ENCODE results near the gene ANKRD52. TPM values are rescaled to one million over a fixed set of nuclear protein-coding genes. Genes with fewer than 3 reads are reported as not detected.

Gene ANKRD52
- total and polyA plus RNA-seq, 9 of the 15 experiments (the other 6 are each of a cell fraction or from before 2014, with no cell fraction given) = 0.52 to 46.8 (median 7.9) TPM

DNA sequence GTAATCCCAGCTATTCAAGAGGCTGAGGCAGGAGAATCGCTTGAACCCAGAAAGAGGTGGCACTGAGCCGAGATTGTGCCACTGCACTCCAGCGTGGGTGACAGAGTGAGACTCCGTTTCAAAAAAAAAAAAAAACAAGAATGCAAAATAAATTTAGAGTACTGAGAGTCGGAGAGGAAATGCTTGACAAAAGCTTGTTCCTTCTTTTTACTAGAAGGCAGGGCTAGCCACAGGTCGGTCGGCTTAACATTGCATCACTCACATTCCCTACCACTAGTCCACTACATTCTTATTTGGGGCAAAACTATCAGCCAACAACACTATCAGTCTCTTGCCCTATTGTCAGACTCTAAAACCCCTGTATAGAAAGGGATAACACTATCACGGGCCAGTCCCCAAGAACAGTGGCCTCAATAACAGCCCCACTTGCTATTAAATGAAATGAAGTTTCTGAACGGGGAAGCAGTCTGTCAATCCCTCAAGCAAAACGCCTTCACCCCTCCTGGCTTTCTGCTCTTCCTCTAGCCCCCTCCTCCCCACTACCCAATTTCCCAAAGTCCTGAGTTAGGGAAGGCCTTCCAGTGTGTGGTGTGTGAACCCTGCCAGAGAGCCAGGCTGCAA lies 37.5 kb downstream of the ANKRD52 start (continued):
- TF ChIP-seq CEBPG (CRISPR knock-in tag; IDR thresholded peaks at IDR 0.05) (peak; percentile 89), CEBPG (tag; conservative IDR thresholded peaks at IDR 0.05 in 1 of 2, IDR thresholded peaks at IDR 0.05 in 1 of 2) (peak; percentile 87), STAT5A (IDR thresholded peaks at IDR 0.05; ENCODE audit: borderline replicate concordance, low read length) (no peak), CEBPB (tag; IDR thresholded peaks at IDR 0.05) (peak; percentile 87), ZNF780A (CRISPR knock-in tag; IDR thresholded peaks at IDR 0.05) (no peak)
- TF ChIP-seq, protein P1, sequence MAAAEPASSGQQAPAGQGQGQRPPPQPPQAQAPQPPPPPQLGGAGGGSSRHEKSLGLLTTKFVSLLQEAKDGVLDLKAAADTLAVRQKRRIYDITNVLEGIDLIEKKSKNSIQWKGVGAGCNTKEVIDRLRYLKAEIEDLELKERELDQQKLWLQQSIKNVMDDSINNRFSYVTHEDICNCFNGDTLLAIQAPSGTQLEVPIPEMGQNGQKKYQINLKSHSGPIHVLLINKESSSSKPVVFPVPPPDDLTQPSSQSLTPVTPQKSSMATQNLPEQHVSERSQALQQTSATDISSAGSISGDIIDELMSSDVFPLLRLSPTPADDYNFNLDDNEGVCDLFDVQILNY (CRISPR knock-in tag; IDR thresholded peaks at IDR 0.05) = 0 out of 2 replicates have a peak, but pooled peaks have one; percentile 51

DNA sequence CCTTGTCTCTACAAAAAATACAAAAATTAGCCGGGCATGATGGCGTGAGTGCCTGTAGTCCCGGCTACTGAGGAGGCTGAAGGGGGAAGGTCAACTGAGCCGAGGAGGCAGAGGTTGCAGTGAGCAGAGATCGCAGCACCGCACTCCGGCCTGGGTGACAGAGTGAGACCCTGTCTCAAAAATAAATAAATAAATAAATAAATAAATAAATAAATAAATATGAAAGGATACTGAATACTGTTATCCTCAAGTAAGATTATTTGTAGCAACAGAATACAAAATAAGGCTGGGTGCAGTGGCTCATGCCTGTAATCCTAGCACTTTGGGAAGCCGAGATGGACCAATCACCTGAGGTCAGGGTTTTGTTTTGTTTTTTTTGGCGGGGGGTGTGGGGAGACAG lies 38.3 kb downstream of the ANKRD52 start:
- no peak overlapping the region for H3K4me3 ChIP-seq
- H3K27ac ChIP-seq (ENCODE audit: extremely low read depth, low read depth, low read length) = no peak overlapping the region
- H3K9me1 ChIP-seq (ENCODE audit: control insufficient read depth, insufficient read depth, low read length) = no peaks in the 10 kb centered on the region
- no TSS peak for BruUV-seq (replicated peaks)
- 90% methylated on average over 9 of the region's 9 CpGs for WGBS (ENCODE audit: insufficient coverage, low coverage, missing lambda C conversion rate)
- ChIA-PET POLR2A (interaction anchor here (0.6 to 3.4 kb wide), 3 partner anchors 13 to 168 kb away, joined by 3 to 68 read pairs (median 22); partner anchors contain the start of gene SMARCC2), CTCF (ENCODE audit: low intra/inter-chr PET ratio) (interaction anchor here (0.6 kb wide), 1 partner anchor 37 kb away, joined by 3 read pairs; no protein-coding TSS in a partner anchor)
- peaks cover 17% of the 10 kb centered on the region; the same call in 2 of the 3 replicates for H3K36me3 ChIP-seq (ENCODE audit: control insufficient read depth, insufficient read depth, low read length)
- H3K79me2 ChIP-seq (ENCODE audit: control insufficient read depth, insufficient read depth, low read length) = peaks cover 39% of the 10 kb centered on the region
- in situ Hi-C loops (cut with MboI) = no loop called here
- H2AFZ ChIP-seq (ENCODE audit: low read depth, low read length) = no peak overlapping the region
- no peak overlapping the region for H3K4me2 ChIP-seq (ENCODE audit: insufficient read depth, low read length)
- H4K20me1 ChIP-seq (replicated peaks; ENCODE audit: control insufficient read depth, insufficient read depth, low read length) = no peaks in the 10 kb centered on the region
- peaks cover 15 to 31% of the 10 kb centered on the region in 2 experiments; a peak in 4 of 5 replicates for H3K4me1 ChIP-seq (replicated peaks in 1 of 2; ENCODE audit: control insufficient read depth in 2 of 2, insufficient read depth in 2 of 2, low read length in 2 of 2)
- intact Hi-C loops (cut with micrococcal nuclease) = loop anchor here (10.0 kb wide), 1 partner anchor 175 kb away; the partner anchor contains the start of gene RPS26
- DNase-seq (ENCODE audit: extremely low read depth in 1 of 4, low spot score in 3 of 4) = no peak
- H3K9ac ChIP-seq (ENCODE audit: insufficient read depth in 1 of 2, low read depth in 2 of 2, low read length in 2 of 2) = no peak overlapping the region
- no peaks in the 10 kb centered on the region for H3K27me3 ChIP-seq (ENCODE audit: control insufficient read depth in 2 of 2, insufficient read depth in 2 of 2, low read length in 2 of 2)
- no peak for FAIRE-seq
- H3K9me3 ChIP-seq (replicated peaks; ENCODE audit: control insufficient read depth, insufficient read depth, low read depth, low read length) = no peaks in the 10 kb centered on the region
- no peak for ATAC-seq
- TF ChIP-seq NFIC (IDR thresholded peaks at IDR 0.05) = no peak
- TF ChIP-seq, protein P2, sequence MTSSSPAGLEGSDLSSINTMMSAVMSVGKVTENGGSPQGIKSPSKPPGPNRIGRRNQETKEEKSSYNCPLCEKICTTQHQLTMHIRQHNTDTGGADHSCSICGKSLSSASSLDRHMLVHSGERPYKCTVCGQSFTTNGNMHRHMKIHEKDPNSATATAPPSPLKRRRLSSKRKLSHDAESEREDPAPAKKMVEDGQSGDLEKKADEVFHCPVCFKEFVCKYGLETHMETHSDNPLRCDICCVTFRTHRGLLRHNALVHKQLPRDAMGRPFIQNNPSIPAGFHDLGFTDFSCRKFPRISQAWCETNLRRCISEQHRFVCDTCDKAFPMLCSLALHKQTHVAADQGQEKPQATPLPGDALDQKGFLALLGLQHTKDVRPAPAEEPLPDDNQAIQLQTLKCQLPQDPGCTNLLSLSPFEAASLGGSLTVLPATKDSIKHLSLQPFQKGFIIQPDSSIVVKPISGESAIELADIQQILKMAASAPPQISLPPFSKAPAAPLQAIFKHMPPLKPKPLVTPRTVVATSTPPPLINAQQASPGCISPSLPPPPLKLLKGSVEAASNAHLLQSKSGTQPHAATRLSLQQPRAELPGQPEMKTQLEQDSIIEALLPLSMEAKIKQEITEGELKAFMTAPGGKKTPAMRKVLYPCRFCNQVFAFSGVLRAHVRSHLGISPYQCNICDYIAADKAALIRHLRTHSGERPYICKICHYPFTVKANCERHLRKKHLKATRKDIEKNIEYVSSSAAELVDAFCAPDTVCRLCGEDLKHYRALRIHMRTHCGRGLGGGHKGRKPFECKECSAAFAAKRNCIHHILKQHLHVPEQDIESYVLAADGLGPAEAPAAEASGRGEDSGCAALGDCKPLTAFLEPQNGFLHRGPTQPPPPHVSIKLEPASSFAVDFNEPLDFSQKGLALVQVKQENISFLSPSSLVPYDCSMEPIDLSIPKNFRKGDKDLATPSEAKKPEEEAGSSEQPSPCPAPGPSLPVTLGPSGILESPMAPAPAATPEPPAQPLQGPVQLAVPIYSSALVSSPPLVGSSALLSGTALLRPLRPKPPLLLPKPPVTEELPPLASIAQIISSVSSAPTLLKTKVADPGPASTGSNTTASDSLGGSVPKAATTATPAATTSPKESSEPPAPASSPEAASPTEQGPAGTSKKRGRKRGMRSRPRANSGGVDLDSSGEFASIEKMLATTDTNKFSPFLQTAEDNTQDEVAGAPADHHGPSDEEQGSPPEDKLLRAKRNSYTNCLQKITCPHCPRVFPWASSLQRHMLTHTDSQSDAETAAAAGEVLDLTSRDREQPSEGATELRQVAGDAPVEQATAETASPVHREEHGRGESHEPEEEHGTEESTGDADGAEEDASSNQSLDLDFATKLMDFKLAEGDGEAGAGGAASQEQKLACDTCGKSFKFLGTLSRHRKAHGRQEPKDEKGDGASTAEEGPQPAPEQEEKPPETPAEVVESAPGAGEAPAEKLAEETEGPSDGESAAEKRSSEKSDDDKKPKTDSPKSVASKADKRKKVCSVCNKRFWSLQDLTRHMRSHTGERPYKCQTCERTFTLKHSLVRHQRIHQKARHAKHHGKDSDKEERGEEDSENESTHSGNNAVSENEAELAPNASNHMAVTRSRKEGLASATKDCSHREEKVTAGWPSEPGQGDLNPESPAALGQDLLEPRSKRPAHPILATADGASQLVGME (CRISPR knock-in tag; IDR thresholded peaks at IDR 0.05) = no peak
- TF ChIP-seq KDM1A (IDR thresholded peaks at IDR 0.05) = no peak
- TF ChIP-seq, protein P3, sequence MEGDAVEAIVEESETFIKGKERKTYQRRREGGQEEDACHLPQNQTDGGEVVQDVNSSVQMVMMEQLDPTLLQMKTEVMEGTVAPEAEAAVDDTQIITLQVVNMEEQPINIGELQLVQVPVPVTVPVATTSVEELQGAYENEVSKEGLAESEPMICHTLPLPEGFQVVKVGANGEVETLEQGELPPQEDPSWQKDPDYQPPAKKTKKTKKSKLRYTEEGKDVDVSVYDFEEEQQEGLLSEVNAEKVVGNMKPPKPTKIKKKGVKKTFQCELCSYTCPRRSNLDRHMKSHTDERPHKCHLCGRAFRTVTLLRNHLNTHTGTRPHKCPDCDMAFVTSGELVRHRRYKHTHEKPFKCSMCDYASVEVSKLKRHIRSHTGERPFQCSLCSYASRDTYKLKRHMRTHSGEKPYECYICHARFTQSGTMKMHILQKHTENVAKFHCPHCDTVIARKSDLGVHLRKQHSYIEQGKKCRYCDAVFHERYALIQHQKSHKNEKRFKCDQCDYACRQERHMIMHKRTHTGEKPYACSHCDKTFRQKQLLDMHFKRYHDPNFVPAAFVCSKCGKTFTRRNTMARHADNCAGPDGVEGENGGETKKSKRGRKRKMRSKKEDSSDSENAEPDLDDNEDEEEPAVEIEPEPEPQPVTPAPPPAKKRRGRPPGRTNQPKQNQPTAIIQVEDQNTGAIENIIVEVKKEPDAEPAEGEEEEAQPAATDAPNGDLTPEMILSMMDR (IDR thresholded peaks at IDR 0.05 in 2 of 3, conservative IDR thresholded peaks at IDR 0.05 in 1 of 3; ENCODE audit: insufficient read depth in 2 of 3, low read depth in 1 of 3, low read length in 3 of 3) = no peak
- no peak for TF ChIP-seq ZFP1 (CRISPR knock-in tag; IDR thresholded peaks at IDR 0.05)
- no peak for TF ChIP-seq ZNF347 (CRISPR knock-in tag; IDR thresholded peaks at IDR 0.05; ENCODE audit: low read depth)

Data from K562 (cell line).